ENCODE measurements around the gene CARD10. TPM values are rescaled to one million over a fixed set of nuclear protein-coding genes. Genes with fewer than 3 reads are reported as not detected.

Gene CARD10
- polyA plus RNA-seq, 1 donor from 2014 or later = 0.36 TPM

- H3K9me2 ChIP-seq (ENCODE audit: insufficient read depth, low read length) = no peaks in the 10 kb centered on the region
- peak; percentile 68 for TF ChIP-seq CTCF (IDR thresholded peaks at IDR 0.05; ENCODE audit: poor library complexity, severe bottlenecking)
- TF ChIP-seq EP300 (conservative IDR thresholded peaks at IDR 0.05; ENCODE audit: poor library complexity, severe bottlenecking) = no peak
- no peak for TF ChIP-seq MXI1 (conservative IDR thresholded peaks at IDR 0.05; ENCODE audit: poor library complexity, severe bottlenecking)
- TF ChIP-seq SMC3 (conservative IDR thresholded peaks at IDR 0.05; ENCODE audit: poor library complexity) = peak; percentile 32
- TF ChIP-seq, protein P1, sequence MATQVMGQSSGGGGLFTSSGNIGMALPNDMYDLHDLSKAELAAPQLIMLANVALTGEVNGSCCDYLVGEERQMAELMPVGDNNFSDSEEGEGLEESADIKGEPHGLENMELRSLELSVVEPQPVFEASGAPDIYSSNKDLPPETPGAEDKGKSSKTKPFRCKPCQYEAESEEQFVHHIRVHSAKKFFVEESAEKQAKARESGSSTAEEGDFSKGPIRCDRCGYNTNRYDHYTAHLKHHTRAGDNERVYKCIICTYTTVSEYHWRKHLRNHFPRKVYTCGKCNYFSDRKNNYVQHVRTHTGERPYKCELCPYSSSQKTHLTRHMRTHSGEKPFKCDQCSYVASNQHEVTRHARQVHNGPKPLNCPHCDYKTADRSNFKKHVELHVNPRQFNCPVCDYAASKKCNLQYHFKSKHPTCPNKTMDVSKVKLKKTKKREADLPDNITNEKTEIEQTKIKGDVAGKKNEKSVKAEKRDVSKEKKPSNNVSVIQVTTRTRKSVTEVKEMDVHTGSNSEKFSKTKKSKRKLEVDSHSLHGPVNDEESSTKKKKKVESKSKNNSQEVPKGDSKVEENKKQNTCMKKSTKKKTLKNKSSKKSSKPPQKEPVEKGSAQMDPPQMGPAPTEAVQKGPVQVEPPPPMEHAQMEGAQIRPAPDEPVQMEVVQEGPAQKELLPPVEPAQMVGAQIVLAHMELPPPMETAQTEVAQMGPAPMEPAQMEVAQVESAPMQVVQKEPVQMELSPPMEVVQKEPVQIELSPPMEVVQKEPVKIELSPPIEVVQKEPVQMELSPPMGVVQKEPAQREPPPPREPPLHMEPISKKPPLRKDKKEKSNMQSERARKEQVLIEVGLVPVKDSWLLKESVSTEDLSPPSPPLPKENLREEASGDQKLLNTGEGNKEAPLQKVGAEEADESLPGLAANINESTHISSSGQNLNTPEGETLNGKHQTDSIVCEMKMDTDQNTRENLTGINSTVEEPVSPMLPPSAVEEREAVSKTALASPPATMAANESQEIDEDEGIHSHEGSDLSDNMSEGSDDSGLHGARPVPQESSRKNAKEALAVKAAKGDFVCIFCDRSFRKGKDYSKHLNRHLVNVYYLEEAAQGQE (IDR thresholded peaks at IDR 0.05; ENCODE audit: borderline replicate concordance) = no peak
- TF ChIP-seq RAD21 (conservative IDR thresholded peaks at IDR 0.05) = peak; percentile 15
- TF ChIP-seq EZH2 (IDR thresholded peaks at IDR 0.05; ENCODE audit: borderline replicate concordance, insufficient read depth, low read length, poor library complexity, severe bottlenecking) = peak; percentile 76
- no peak for TF ChIP-seq TAF1 (IDR thresholded peaks at IDR 0.05; ENCODE audit: low read depth)
- TF ChIP-seq POLR2AphosphoS5 (IDR thresholded peaks at IDR 0.05) = no peak
- no peak overlapping the region for H3K9ac ChIP-seq (ENCODE audit: low read length)
- H3K36me3 ChIP-seq (ENCODE audit: insufficient read depth, low read length) = no peaks in the 10 kb centered on the region
- H3K9me3 ChIP-seq (ENCODE audit: low read length) = no peaks in the 10 kb centered on the region
- peak overlapping the region; percentile 57 for H3K4me3 ChIP-seq (ENCODE audit: low read length)
- H3K27me3 ChIP-seq (ENCODE audit: insufficient read depth, low read depth, low read length) = peaks cover 31% of the 10 kb centered on the region
- H3F3A ChIP-seq (ENCODE audit: insufficient read depth, low read length, poor library complexity, severe bottlenecking) = no peaks in the 10 kb centered on the region
- no peak overlapping the region for H3K27ac ChIP-seq (ENCODE audit: low read length)
- no peak overlapping the region for H2AFZ ChIP-seq (ENCODE audit: low read depth, low read length)
- H3K4me2 ChIP-seq (ENCODE audit: low read length) = no peak overlapping the region
- H4K20me1 ChIP-seq (ENCODE audit: insufficient read depth) = no peaks in the 10 kb centered on the region
- H3K79me2 ChIP-seq (replicated peaks; ENCODE audit: insufficient read depth, low read length) = no peaks in the 10 kb centered on the region
These were observed 42.2 kb upstream of the CARD10 start for GRCh38 chr22:37561212-37562048.

DNA sequence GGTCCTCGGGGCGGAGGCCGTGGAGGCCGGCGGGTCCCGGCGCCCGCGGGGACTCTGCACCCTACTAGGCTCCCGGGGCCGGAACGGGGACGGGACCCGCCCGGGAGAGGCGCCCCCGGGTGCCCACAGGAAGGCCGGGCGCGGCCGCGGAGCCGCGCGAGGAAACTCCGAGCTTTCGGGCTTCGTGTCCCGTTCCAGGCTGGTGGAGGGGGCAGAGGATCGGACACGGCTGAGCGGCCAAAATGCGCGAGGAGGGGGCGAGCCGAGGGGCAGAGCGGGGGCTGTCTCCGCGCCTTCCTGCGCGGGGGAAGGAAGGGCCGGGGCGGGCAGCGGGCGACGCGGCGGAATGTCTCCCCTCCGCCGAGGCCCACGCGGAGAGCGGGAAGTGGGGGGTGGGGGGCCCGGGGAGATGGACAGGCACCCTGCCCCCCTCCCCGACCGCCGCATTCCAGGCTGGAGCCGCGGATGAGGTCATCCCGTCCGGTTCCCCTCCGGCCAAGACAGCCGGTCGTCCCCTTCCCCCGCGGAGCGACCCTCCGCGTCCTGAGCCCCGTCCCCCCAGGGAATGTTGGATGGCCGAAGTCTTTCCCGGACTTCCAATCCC lies 41.5 kb upstream of the CARD10 start:
- no peak overlapping the region for H2AFZ ChIP-seq (ENCODE audit: low read depth, low read length)

More for the DNA sequence above, 41.5 kb upstream of the CARD10 start:
- no peaks in the 10 kb centered on the region for H3K36me3 ChIP-seq (ENCODE audit: insufficient read depth, low read length)
- no peaks in the 10 kb centered on the region for H3K9me2 ChIP-seq (ENCODE audit: insufficient read depth, low read length)
- H3K4me3 ChIP-seq (ENCODE audit: low read length) = peak overlapping the region; percentile 57
- no peak for TF ChIP-seq SMC3 (conservative IDR thresholded peaks at IDR 0.05; ENCODE audit: poor library complexity)
- peak; percentile 73 for TF ChIP-seq EZH2 (IDR thresholded peaks at IDR 0.05; ENCODE audit: borderline replicate concordance, insufficient read depth, low read length, poor library complexity, severe bottlenecking)
- H3K27ac ChIP-seq (ENCODE audit: low read length) = no peak overlapping the region
- no peaks in the 10 kb centered on the region for H3K79me2 ChIP-seq (replicated peaks; ENCODE audit: insufficient read depth, low read length)
- peaks cover 31% of the 10 kb centered on the region for H3K27me3 ChIP-seq (ENCODE audit: insufficient read depth, low read depth, low read length)
- H4K20me1 ChIP-seq (ENCODE audit: insufficient read depth) = no peaks in the 10 kb centered on the region
- H3K9ac ChIP-seq (ENCODE audit: low read length) = no peak overlapping the region
- H3K9me3 ChIP-seq (ENCODE audit: low read length) = no peaks in the 10 kb centered on the region
- H3K4me2 ChIP-seq (ENCODE audit: low read length) = no peak overlapping the region
- no peaks in the 10 kb centered on the region for H3F3A ChIP-seq (ENCODE audit: insufficient read depth, low read length, poor library complexity, severe bottlenecking)
